Central memory CD4-positive, alpha-beta T cell (primary cell): Measurements from ENCODE around the gene DNAJB2.
A peak's percentile ranks its signal among the peaks of the same experiment; 100 is the strongest.

Experiments
- DNase-seq: peaks from one replicate; pipeline ENCODE4 v3.0.0; 2022
- total RNA-seq, 3 experiments: gene quantifications; one replicate each; lab custom pipeline; 2026; lab: John Stamatoyannopoulos, UW

DNAJB2 gene
- 36.3 to 127 (median 69.4) reads per million in 3 experiments for total RNA-seq

DNA sequence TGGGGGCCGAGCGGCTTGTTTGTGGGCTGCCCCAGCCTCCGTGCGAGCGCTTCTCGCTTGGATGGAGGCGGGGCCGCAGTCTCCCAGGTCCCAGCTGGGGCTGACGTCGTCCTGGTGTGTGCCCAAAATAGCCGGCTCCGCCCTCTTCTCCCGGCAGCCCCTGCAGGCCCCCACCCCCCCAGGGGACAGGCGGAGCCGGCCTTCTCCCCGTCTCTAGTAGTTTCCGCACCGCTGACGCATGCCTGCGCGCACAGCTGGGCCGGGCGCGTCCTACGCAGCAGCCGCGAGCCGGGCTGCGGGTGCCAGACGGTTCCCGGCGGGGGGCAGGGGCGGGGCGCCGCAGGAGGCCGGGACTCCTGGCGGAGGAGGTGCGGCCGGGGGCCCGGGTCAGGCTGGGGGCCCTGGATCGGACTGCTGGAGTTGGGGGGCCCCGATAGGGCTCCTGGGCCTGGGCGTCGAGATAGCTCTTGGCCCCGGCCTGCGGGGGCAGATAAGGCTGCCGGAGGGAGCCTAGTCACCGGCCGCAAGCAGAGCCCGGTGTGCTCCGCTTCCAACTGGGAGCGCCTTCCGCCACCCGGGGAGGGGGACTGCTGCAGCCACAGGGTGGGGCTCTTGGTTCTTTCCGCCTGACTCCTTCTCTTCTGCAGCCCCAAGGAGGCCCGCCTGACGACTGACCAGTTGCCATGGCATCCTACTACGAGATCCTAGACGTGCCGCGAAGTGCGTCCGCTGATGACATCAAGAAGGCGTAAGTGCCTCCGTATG is at the start of gene DNAJB2:
TSS of gene DNAJB2 (plus strand) at position 216 of the 765 bp plus-strand sequence. CDS start at position 684, 468 bp downstream.
- DNase-seq: peak; percentile 99

DNA sequence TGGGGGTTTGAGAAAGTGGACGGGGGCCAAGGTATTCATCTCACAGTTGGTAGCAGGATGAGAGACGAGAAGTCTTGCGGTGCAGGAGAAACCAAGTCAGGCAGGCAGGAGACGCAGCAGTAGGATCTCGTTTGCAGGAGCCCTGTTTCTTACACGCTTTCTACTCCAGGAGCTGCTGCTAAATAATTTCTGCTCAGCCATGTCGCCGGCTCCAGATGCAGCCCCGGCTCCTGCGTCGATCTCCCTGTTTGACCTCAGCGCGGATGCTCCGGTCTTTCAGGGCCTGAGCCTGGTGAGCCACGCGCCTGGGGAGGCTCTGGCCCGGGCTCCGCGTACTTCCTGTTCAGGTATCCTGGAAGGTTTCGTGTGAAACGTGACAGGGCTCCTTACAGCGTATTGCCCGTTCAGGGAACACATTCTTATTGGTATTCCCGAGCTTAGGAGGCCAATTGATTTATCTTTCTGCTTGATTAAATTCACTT is 49.1 kb upstream of the DNAJB2 start:
- DNase-seq: peak; percentile 38

DNA sequence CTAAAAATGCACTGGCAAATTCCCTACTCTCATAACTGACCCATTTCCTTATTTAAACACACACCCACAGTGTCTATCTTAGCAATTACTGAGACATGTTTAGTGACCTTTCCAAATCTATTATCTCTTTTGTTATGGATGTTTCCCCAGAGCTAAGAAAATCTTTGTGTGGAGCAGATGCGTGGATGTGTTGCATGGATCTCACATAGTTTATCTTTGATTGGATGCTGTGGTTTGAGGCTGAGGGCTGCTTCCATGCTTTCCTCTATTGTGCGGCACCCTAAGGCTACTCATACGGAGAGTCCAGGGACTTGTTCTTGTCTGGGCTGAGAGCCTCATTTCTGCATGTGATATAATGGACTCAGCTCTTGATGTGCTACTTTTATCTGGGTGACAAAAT is 44.8 kb upstream of the DNAJB2 start:
- DNase-seq: no peak

DNA sequence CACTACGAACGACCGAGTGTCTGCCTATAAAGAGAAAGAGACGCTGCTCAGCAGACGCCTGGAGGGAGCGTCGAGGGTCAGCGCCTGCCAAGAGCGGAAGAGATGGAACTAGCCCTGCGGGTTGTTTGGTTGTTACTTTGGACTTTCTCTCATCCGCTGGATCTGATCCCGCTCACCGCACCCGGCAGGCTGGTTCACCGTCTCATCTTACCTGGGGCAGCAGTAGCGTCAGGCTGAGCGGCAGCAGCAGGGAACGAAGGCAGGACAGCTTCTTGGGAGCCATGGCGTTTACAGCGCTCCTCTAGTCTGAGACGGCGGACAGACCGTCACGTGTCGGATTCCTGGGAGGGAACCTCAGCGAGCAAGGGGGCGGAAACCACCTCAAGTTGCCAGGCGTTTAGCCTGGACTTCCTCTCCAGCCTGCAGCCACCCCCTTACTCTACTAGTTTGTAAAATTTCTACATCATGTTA is 35.8 kb upstream of the DNAJB2 start:
- DNase-seq: no peak

DNA sequence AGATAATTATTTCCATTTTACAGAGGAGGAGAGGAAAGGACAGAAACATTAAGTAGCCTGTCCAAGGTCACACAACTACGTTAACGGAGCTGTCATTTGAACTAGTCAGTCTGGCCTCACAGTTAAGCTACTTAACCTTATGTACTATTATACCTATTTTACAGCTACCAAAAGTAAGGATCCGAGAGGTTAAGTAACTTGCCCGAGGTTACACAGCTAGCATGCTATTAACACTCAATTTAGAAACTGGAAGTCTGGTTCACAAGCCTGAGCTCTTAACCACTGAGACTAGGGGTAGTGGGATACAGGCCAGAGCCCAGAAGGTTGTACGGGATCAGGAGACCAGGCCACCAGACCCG is 34.4 kb upstream of the DNAJB2 start:
- DNase-seq: no peak

DNA sequence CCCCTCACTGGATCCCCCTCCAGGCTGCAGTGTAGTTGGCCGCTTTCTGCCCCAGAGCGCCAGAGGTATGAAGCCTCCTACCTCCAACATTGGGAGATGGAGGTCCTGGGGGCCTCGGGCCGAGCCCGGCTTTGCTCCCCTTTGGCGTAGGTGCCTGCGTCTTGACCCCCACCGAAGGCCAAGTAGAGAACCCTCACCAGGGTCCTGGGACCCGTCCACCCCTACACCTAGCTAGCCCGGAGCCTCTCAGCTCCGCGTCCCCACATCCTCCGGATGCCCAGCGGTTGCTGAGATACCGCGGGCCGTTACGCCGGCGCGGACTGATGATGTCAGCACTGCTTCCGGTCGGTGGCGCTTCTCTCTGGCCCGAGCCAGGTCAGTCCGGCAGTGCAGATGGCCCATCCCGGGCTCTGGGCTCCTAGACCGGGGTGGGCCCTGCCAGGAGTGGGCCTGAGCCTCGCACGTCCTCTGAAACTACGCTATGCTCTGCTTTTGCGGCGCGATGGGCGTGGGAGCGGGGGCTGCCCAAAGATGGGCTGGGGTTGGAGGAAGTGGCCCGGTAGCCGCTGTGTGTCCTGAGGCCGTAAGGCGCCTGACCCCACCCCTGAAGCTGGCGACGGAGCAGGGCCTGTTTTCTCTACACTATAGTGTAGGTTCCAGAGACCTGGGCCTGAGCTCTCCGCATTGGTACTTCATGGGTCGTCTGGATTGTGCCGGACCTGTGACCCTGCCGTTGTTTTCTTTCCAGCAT is 33.8 kb upstream of the DNAJB2 start, which contains the start of the genes GLB1L and STK16:
TSS of gene GLB1L (minus strand) at position 297 of the 751 bp plus-strand sequence. CDS start 1,871 bp downstream, outside the sequence.
TSS of gene STK16 (plus strand) at position 332 of the 751 bp plus-strand sequence. CDS start 521 bp downstream, outside the sequence.
- peak; percentile 84 for DNase-seq

DNA sequence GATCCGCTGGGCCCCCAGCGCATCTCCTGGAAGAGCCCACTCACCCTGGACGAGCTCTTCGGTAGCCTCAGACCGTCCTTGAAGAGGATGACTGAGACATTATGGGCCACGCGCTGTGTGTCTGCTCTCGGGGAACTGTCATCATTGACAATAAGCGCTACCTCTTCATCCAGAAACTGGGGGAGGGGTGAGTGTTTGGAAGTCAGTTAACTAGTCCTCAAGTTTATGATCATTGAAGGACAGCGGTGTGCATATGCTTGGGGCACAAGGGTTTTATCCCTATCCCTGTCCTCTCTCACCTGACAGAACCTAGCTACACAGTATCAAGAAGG is 33.3 kb upstream of the DNAJB2 start:
- DNase-seq: no peak

DNA sequence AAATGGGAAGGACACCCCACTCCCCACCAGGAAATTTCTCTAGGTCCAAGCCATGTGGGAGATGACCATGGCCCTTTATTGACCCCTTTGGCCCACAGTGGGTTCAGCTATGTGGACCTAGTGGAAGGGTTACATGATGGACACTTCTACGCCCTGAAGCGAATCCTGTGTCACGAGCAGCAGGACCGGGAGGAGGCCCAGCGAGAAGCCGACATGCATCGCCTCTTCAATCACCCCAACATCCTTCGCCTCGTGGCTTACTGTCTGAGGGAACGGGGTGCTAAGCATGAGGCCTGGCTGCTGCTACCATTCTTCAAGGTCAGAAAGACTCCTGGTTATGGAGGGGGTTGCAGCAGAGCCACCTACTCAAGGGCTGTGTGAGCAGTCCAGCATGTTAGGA is 32.6 kb upstream of the DNAJB2 start:
- DNase-seq: no peak

DNA sequence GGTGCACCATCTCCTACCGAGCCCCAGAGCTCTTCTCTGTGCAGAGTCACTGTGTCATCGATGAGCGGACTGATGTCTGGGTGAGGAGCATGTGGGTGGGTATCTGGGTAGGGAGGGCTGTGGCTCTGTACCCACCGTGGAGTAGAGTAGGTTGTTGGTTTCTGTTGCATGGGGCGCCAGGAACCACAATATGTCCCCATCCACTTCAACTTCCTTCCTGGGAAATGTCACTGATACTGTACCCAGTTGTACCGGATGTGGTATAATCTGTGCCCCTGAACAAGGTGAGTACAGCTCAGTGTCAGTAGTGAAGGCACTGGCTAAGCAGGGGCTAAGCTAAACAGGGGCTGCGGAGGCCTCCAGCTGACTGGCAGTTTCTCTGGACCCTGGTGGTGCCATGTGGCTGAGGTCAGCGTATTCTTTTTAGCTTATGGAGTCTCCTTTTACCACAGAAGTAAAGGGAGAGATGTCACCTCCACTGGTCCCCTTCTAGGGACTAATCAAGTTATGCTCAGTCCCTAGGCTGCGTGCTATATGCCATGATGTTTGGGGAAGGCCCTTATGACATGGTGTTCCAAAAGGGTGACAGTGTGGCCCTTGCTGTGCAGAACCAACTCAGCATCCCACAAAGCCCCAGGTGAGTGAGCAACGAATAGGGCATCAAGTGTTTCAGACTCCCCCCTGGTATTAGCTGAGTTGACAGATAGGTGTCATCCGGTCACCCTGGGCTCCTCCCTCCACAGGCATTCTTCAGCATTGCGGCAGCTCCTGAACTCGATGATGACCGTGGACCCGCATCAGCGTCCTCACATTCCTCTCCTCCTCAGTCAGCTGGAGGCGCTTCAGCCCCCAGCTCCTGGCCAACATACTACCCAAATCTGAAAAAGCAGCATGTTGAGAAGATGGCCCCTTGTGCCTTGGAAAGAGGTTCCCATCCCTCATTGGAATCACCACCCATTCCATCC is 31.2 kb upstream of the DNAJB2 start:
- DNase-seq: peak; percentile 85

DNA sequence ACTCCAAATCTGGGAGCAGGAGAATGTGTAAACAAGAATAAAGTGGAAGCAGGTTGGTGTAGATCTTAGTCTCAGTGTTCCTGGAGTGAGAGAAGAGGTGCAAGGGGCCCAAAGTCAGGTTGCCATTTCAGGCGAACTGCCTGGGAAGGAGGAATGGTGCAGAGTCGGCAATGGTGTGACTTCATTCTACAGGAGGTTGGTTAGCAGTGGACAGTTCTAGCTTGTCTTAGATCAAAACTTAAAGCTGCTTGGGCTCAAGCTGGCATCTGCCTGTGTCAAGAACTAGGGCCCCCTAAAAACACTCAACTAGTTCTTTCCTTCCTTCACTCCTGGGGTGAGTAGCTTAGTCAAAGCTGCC is 30.3 kb upstream of the DNAJB2 start:
- DNase-seq: no peak

DNA sequence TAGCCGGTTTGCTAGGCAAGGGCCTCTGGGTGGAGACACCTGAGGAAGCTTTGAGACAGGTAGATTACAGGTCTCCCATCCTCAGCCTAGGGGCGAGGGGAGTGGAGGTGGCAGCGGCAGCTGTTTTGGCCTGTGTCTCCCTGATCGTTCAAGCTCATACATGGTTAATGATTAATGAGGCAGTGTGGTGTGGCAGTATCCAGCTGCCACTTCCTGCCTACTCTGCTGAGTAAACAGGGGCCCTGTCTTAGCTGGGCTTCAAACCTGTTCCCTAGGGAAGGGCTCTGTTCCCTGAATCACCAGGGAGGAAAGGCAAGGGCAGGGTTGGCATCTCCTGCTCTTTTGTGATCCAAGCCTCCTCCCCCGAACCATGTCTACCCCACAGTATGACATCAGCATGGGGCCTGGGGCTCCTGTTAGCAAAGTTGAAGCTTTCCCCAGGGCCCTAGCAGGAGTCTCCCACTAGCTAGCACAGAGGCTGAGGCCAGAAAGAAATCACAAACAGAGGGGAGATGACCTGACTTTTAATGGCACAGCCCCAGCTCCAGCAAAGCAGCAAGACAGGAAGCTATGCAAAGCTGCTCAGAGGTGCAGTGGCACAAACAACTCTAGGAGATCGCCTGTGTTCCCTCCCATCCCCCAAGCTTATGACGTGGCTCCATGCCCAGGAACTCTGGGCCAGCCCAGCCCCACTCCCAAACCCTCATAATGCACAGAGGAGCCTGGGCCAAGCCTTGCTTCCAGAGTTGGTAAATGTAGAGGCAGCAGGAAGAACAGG is 29.8 kb upstream of the DNAJB2 start:
- peak; percentile 57 for DNase-seq

DNA sequence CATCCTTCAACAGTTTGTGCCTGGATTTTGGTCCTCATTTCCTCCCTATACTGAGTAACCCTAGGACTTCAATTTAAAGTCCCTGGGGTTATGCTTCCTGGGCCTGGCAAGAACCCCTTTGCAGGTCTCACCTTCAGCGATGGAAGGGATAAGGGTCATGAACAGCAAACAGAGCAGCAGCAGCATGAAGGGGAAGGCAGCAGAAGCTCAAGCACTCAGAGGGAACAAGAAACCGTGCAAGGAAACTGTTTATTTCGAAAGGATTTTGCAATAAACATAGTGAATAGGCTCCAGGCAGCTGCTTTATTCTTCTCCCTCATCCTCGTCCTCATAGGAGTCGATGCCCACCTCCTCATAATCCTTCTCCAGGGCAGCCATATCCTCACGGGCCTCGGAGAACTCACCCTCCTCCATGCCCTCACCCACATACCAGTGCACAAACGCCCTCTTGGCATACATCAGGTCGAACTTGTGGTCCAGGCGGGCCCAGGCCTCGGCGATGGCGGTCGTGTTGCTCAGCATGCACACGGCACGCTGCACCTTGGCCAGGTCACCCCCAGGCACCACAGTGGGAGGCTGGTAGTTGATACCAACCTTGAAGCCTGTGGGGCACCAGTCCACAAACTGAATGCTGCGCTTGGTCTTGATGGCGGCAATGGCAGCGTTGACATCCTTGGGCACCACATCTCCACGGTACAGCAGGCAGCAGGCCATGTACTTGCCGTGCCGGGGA is 29.0 kb upstream of the DNAJB2 start:
- no peak for DNase-seq

DNA sequence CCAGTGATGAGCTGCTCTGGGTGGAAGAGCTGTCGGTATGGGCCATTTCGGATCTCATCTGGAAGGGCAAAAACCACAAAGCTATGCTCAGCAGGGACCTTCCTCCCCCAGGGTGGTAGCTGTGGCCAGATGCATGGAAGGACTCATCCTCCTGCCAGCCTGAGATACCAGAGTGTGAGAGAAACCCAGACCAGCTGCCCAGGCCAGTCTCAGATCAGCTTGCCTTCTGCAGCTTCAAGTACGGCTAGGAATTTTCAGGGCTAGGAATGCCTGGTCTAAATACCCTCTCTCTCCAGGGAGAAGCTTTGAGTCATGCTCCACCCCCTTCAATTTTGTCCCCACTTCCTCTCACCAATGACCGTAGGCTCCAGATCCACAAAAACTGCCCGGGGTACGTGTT is 27.5 kb upstream of the DNAJB2 start:
- no peak for DNase-seq

DNA sequence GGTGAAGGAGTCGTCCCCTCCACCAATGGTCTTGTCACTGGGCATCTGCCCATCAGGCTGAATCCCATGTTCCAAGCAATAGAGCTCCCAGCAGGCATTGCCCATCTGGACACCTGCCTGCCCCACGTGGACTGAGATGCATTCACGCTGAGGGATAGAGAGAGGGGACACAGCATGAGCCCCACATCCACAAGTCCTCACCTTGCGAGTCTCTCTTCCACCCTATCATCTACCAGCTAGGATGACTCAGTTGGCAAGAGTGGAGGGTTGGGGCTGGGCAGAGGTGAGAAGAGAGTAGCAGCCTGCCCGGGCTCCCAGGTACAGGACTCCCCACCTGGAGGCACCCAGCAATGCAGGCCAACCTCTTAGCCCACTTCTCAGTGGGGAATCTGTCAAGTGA is 27.1 kb upstream of the DNAJB2 start:
- peak; percentile 18 for DNase-seq

DNA sequence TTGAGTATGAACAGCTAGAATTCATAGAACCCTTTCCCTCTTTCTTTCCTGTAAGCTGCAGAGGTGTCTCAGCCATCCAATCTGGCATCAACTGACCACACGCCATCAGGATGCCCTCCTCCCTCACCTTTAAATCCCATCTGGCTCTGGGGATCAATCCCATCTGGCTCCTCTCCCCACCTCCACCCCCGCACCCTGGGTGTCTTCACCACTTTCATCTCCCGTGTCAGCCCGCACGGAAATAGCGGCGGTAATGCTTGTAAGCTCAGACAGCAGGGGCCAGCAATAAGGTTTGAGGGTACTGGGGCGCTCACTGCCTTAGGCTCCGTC is 26.6 kb upstream of the DNAJB2 start:
- no peak for DNase-seq

DNA sequence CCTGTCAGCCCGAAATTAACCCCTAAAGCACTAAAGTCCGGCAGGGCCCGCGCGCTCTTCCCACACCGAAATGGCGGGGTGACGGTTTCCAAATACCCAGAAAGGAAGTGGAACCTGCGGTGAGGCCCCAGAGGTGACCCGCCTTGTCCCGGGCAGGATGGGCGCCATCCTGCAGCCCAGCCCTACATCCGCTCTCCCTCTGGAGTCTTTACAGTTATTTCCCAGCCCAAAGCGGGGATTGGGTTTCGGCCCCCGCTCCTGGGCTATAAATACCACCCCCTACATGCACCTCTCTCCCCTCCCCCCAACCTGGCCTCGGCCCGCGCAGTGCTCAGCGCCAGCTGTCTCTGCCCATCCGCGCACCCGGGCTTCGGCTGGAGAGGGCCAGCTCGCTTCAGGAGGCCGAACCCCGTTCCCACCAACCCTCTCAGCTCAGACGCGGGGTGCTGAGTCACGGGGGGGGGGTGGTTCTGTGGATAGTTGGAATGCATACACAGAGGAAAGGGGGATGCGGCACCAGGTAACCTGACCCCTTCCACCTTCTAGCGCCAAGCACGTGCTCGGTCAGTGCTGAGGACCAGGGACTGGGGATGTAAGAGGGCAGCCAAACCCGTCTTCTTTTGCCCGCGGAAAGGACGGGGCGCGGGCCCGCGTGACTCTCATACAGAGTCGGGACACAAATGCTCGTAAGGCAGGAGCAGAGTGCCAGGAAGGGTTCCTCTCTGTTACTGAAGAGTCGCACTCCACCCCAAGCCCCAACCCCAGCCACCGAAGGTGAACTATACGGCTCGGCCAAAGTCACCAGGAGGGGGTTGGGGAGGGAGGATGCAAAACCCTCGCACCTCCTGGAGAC is 26.0 kb upstream of the DNAJB2 start, which contains the start of gene TUBA4B:
TSS of gene TUBA4B (plus strand) at position 344 of the 853 bp plus-strand sequence. CDS start at position 509, 165 bp downstream.
- DNase-seq: peak; percentile 50

DNA sequence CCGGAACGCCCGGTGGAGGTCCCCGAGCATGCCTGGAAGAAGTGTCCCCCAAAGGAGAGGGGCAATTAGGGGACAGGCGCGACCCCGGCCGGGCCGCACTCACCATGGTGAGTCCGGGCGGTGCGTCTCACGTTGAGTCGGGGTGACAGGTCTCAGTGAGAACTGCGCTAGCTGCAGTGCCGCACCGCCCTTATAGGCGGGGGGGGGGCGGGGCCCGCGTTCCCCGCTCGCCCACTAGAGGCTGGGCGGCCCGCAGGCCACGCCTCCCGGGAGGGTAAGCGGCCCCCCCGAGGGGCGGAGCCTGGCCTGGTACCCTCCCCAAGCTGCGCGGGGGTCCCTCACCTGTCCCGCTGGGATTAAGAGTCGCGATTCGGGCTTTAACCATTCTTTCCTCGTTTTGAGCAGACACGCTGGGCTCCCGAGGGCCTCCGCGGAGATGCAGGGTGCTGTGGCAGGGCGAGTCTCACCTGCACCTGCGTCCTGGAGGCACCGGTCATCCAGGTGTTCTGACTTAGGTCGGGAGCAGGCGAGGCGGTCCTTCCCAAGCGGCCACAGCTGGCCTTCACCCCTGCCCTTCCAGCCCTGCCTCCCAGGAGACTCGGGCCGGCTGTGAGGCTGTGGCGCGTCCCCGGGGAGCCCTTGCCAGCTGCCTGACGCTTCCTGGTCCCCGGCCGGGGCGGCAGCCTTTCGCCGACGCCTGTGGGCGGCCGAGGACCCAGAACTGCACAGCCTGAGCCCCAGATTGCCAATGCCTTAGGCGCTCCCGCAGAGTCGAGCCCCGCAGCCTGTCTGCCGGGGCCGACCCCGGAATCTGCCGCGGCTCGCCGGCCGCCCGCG is 25.2 kb upstream of the DNAJB2 start, which contains the start of gene TUBA4A:
TSS of gene TUBA4A (minus strand) at position 166 of the 837 bp plus-strand sequence. CDS start at position 106, 60 bp downstream.
- DNase-seq: peak; percentile 87

DNA sequence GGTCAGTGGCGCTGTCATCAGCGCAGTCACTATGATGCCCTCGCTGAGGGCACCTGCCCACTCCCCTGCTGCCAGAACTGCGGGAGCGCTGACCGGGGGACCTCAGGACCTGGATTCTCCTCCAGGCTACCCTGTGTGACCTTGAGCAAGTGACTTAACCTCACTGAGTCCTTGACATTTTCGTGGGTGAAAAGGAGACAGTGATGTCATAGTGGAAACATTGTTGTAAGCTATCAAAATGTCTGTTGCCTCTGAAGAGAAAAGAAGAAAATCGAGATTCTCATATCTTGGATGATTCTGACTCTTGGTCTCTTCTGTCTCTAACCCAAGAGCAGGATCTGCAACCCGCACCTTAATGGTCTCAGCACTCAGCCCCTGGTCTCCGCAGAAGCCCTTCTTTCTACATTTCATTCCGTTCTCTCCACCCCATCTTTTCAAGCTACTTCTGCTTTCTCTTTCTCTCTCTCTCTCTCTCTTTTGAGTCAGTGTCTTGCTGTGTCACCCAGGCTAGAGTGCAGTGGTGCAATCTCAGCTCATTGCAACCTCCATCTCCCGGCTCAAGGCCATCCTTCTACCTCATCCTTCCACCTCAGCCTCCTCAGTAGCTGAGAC is 24.5 kb upstream of the DNAJB2 start:
- DNase-seq: peak; percentile 68
